Hematopoietic multipotent progenitor cell treated with erythropoietin and hydrocortisone succinate and interleukin-3 and kit ligand, for 4 days (in vitro differentiated cells): Measurements from ENCODE around the gene TSPAN14.
A peak's percentile ranks its signal among the peaks of the same experiment; 100 is the strongest.
"Not testable (repeated sequence)": the region's sequence is repeated elsewhere in the genome, so short reads cannot be mapped to it uniquely, and the experiment has no call there.

Experiments used
- DNase-seq: peaks from one replicate; pipeline ENCODE4 v3.0.0-alpha.2; 2015

The TSPAN14 gene

GRCh38 chr10:80471001-80471400, 16.9 kb downstream of the TSPAN14 start:
- no peak for DNase-seq

GRCh38 chr10:80471715-80472233, 17.7 kb downstream of the TSPAN14 start:
- no peak for DNase-seq

GRCh38 chr10:80472234-80473095, 18.4 kb downstream of the TSPAN14 start:
- no peak for DNase-seq

- no peak for DNase-seq
Observed at GRCh38 chr10:80473096-80473657, 19.1 kb downstream of the TSPAN14 start.

GRCh38 chr10:80473692-80474596, 19.8 kb downstream of the TSPAN14 start:
- no peak for DNase-seq

GRCh38 chr10:80474597-80474910, 20.4 kb downstream of the TSPAN14 start:
- DNase-seq, result no peak

GRCh38 chr10:80474941-80475340, 20.8 kb downstream of the TSPAN14 start:
- DNase-seq, result peak; percentile 32

- not testable (repeated sequence) for DNase-seq
Observed at GRCh38 chr10:80475641-80476040, 21.5 kb downstream of the TSPAN14 start.

GRCh38 chr10:80476685-80477084, 22.6 kb downstream of the TSPAN14 start:
- DNase-seq, result no peak

- no peak for DNase-seq
Observed at GRCh38 chr10:80477813-80478212, 23.7 kb downstream of the TSPAN14 start.

- not testable (repeated sequence) for DNase-seq
Observed at GRCh38 chr10:80480373-80480772, 26.3 kb downstream of the TSPAN14 start.

- no peak for DNase-seq
Observed at GRCh38 chr10:80480852-80481251, 26.7 kb downstream of the TSPAN14 start.

- DNase-seq, result no peak
Observed at GRCh38 chr10:80484243-80484642, 30.1 kb downstream of the TSPAN14 start.

- DNase-seq, result no peak
Observed at GRCh38 chr10:80484676-80485075, 30.6 kb downstream of the TSPAN14 start.

GRCh38 chr10:80485076-80485945, 31.2 kb downstream of the TSPAN14 start:
- DNase-seq, result peak; percentile 85

- DNase-seq, result peak; percentile 56
Observed at GRCh38 chr10:80485946-80486764, 32.0 kb downstream of the TSPAN14 start.

GRCh38 chr10:80486785-80487420, 32.8 kb downstream of the TSPAN14 start:
- no peak for DNase-seq

GRCh38 chr10:80487421-80487785, 33.3 kb downstream of the TSPAN14 start:
- DNase-seq, result no peak

- DNase-seq, result peak; percentile 80
Observed at GRCh38 chr10:80487791-80488538, 33.9 kb downstream of the TSPAN14 start.

- peak; percentile 58 for DNase-seq
Observed at GRCh38 chr10:80488539-80489066, 34.5 kb downstream of the TSPAN14 start.
